HK-2 (cell line): ENCODE measurements around the gene WDR46.
"Not testable (repeated sequence)": the region's sequence is repeated elsewhere in the genome, so short reads cannot be mapped to it uniquely, and the experiment has no call there.

Experiments
- DNase-seq: peaks from one replicate; pipeline ENCODE4 v3.0.0-alpha.2; 2018; ENCODE audit not compliant: unreplicated experiment

WDR46 gene

DNA sequence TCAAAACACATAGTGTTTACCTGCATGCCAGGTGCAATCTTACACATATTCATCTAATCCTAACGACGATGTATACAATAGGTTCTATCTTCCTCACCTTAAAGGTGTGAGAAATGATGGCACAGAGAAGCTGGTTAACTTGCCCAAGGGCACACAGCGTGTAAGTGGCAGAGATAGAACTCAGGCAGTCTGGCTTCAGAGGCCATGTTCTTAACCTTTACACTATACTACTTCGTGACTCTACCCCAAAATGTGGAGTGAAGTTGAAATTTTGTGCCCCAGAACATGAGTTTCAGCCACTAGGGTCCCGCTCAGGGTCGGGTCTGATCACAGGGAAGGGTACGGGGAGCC is 17.9 kb downstream of the WDR46 start:
- no peak for DNase-seq

DNA sequence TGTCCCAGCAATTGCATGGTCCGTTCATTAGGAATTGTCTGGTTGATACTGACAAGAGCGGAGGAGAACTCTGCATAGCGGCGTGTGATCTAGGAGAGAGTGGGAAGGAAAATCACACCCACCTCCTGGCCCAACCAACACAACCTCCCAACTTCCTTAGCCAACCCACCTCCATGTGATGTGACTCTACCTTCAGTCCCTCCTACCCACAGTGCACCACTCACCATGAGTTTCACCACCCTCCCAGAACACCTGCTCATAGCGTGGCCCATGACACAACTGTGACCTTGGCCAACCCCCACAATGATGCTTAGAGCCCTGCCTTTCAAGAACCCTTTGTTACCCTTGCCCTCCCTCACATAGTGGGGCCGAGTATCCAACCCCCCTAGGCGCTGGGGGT is 25.0 kb downstream of the WDR46 start:
- no peak for DNase-seq

DNA sequence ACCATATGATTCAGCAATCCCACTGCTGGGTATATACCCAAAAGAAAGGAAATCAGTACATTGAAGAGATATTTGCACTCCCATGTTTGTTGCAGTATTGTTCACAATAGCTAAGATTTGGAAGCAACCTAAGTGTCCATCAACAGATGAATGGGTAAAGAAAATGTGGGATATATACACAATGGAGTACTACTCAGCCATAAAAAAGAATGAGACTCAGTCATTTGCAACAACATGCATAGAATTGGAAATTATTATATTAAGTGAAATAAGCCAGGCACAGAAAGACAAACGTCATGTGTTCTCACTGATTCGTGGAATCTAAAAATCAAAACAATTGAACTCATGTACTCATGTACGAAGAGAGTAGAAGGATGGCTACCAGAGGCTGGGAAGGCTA is 26.5 kb downstream of the WDR46 start:
- DNase-seq = not testable (repeated sequence)

- DNase-seq = no peak
Observed at GRCh38 chr6:33259032-33259431, 30.0 kb downstream of the WDR46 start.

GRCh38 chr6:33254591-33254990 is 34.4 kb downstream of the WDR46 start:
- DNase-seq = no peak

DNA sequence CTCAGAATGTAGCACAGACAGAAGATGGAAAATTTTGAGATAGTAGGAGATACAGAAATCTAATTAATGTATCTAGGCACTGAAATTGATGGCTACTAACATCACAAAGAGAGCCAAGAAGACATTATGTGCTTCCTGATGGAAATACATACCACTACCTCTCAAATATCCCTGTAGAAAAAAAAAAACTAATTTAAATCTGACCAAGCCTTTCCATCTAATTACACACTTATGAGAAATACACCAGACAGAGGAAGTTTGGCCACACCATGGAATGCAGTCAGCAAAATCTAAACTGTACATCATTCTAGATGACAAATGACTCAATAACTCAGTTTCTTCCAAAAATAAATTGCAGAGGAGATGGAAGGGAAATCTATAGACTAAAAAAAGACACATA is 36.3 kb downstream of the WDR46 start:
- DNase-seq = no peak

DNA sequence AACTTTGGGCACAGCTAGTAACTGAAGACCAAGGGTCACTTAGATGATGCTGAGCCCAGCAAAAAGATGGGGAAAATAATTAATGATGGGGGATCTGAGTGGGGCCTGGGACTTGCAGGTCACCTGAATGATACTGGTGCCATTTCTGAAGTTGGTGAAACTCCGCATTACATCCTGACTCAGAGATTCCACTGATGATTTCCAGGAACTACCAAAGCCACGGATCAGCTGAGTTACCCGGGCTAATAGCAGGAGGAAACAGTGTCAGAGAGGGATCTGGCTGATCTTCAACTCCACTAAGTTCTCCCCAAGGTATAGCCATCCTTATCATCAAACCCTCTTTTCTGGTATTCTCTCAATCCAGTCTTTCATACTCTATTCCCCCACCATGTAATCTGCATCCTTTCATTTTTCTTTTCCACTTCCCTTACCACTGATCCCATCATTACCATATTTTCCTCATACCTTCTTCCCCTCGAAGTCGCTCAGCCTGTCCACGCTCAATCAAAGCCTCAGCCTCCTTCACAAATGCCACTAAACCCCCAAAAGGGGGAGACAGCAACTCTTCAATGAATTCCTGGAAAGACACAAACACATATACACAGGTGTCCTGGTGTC is 37.5 kb downstream of the WDR46 start:
- no peak for DNase-seq

DNA sequence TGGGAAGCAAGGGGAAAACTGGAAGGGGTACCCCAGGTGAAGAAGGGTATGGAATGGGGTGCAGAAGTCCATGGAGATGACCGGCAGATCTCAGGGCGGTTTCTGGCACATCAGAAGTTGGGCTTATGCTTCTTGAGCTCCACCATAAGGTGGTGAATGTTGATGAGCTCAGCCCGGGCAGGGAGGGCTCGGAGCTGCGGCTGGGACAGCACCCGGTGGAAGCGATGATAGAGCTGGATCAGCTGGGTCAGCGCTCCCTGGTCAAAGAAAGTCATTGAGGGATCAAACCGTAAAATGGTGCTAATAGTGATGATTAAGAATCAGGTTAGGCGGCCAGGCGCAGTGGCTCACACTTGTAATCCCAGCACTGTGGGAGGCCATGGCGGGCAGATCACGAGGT is 38.3 kb downstream of the WDR46 start:
- no peak for DNase-seq

GRCh38 chr6:33249732-33250630 is 39.1 kb downstream of the WDR46 start:
- DNase-seq = peak; percentile 41

DNA sequence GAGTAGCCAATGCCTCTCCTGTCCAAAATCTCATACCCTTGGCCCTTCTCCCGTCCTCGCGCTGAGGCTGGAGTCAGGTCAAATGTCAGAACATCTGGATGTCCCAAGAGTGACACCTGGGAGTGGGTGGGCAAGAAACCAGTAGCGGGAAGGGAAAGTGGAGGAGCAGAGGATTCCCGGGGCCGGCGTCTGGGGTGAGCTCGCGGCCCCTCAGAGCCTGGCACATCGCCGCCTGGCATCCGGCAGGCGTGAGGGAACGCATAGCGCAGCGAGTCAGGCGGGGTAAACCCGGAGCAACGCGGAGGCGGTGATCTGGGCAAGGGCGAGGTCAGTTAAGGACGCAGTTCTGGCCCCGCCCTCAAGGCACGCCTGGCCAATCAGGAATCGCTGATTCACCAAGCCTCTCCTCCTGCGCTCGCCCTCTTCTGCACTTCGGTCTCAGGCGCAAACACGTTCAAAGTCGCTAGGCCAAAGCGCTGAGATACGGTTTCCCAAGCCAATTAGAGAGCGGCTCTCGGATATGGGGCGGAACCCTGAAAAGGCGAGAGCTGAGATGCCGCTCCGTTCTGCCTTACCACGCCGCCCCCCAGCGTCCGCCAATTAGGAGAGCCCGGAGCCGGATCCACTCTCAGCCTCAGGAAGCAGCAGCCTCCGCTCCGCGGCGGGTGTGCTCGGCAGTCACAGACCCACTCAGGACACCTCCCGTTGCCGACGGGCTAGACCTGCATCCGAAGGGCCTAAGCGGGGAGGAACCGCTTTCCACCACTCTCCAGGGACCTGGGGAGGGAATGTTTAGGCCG is 39.9 kb downstream of the WDR46 start:
- DNase-seq = peak; percentile 97

GRCh38 chr6:33248643-33248931 is 40.5 kb downstream of the WDR46 start:
- DNase-seq = no peak

- DNase-seq = peak; percentile 89
Observed at GRCh38 chr6:33247977-33248642, 40.9 kb downstream of the WDR46 start.

DNA sequence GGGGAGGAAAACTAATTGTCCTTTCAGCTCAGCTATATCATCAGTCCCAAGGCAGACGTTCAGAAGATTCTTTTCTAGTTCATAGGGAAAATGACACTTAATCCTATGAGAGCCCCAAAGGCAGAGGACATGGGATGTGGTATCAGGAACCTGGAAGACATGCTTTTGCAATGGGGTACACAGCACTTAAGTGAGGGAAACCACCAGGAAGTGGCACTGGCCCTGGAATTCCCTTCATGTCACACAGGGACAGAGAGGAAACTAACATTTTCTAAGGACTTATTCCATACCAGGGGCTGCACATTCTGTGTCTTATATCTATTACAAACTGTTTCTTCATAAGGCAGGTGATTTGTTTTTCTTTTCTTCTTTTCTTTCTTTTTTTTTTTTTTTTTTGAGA is 45.6 kb downstream of the WDR46 start:
- no peak for DNase-seq

DNA sequence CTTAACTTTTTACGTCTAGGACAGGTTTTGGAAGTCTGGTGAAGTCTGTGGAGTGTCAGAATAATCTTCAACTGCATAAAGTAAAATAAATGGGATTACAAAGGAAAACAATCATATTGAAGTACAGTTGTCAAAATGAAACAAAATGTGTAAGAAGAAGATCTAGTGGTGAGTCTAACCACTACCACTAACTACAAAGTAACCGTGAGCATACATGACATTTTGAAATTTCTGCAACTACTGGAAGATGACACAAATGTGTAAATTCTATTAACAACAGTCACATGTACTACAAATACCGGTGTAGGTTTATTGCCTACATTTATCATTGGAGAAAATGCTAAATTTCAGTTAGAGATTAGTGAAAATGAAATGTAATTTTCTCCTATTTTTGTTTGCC is 47.1 kb downstream of the WDR46 start:
- no peak for DNase-seq

- DNase-seq = no peak
Observed at GRCh38 chr6:33237741-33238140, 51.3 kb downstream of the WDR46 start.

- no peak for DNase-seq
Observed at GRCh38 chr6:33236852-33237251, 52.2 kb downstream of the WDR46 start.

DNA sequence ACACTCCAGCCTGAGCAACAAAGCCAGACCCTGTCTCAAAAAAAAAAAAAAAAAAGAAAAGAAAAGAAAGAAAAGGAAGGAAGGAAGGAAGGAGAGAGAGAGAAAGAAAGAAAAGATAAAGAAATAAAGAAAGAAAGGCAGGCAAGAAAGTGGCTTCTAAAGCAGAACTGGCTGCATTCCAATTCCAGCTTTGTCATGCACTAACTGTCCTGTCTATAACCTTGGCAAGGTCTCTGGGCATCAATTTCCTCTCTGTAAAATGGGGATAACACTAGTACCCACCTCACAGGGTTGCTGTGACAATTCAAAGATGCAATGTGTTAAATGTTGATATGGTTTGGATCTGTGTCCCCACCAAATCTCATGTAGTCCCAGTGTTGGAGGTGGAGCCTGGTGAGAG is 52.7 kb downstream of the WDR46 start:
- DNase-seq = no peak

GRCh38 chr6:33235221-33235634 is 53.8 kb downstream of the WDR46 start:
- DNase-seq = no peak
